Activated naive CD4-positive, alpha-beta T cell treated with anti-CD3 and anti-CD28 coated beads, Interleukin-2, amount 50 U/mL, for 24 hours (primary cell): Measurements from ENCODE around the gene POU4F3.
"Not testable (repeated sequence)": the region's sequence is repeated elsewhere in the genome, so short reads cannot be mapped to it uniquely, and the experiment has no call there.

Experiments
- H3K27ac Mint-ChIP-seq: one replicate; pipeline ENCODE4 v1.8.0; 2021; ENCODE audit warnings: mild to moderate bottlenecking, mixed read lengths
- H3K27me3 Mint-ChIP-seq: one replicate; pipeline ENCODE4 v1.8.0; 2021; ENCODE audit warnings: mixed read lengths
- H3K36me3 Mint-ChIP-seq: one replicate; pipeline ENCODE4 v1.8.0; 2021; ENCODE audit warnings: mixed read lengths
- H3K4me1 Mint-ChIP-seq: one replicate; pipeline ENCODE4 v1.8.0; 2021; ENCODE audit warnings: mixed read lengths
- H3K4me3 Mint-ChIP-seq: one replicate; pipeline ENCODE4 v1.8.0; 2021; ENCODE audit warnings: mild to moderate bottlenecking, mixed read lengths
- H3K9me3 Mint-ChIP-seq: one replicate; pipeline ENCODE4 v1.8.0; 2021; ENCODE audit warnings: mixed read lengths

POU4F3 gene

DNA sequence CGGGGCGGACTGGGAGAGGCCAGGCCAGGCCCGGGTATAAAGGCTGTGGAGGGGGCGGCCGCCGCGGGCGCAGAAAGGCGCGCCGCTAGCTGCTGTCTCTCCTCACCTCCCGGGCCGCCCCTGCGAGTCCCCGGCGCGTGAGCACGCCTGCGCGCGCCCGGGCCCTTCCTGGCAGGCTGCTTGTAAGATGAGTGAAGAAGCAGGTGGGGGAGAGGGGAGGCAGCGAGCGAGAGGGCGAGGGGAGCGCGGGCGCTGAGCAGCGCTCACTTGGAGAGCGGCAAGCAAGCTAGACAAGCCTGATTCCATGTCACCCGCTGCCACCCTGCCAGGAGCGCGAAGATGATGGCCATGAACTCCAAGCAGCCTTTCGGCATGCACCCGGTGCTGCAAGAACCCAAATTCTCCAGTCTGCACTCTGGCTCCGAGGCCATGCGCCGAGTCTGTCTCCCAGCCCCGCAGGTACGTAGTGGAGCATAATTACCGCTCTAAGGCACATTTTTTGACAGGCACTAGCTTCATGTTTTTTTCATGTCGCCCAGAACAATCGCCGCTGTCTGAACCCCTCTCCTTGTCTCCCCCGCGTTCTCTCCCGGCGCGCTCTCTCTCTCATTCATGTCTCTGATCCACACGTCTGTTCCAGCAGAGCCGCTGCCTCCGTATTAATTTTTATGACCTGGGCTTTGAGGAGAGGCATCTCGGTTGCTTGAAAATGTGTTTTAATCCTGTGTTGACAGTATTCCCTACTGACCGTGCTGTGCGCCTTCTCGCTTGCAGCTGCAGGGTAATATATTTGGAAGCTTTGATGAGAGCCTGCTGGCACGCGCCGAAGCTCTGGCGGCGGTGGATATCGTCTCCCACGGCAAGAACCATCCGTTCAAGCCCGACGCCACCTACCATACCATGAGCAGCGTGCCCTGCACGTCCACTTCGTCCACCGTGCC lies at the start of gene POU4F3:
Gene POU4F3, plus strand, starts transcription at position 66 of the 941 bp plus-strand sequence. Its CDS starts 274 bp downstream, at position 340.
- Mint-ChIP-seq H3K36me3 (no peaks in the 10 kb centered on the region), H3K4me3 (no peak within 1 kb of the TSS), H3K27ac (no peak within 1 kb of the TSS), H3K4me1 (peaks cover 6% of the 10 kb centered on the region), H3K9me3 (no peaks in the 10 kb centered on the region), H3K27me3 (peaks cover 62% of the 10 kb centered on the region)

DNA sequence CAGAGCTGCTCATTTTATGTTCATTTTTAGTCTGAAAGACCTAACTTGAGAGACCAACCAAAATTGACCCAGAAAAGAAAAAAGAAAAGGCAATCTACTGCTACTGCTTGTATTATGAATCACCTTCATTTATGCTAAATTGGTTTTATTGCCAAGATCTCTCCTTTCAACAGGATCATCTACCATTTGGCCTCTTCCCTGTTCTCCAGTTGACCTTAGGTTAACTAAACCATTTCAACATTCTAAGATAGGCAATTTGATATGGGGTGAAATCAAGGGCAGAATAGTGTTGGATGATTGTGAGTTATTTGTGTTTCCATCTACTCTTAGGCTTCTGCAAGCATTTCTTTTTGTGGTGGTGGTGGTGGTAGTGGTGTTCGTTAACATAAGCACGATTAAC lies 48.3 kb upstream of the POU4F3 start:
- Mint-ChIP-seq H3K4me3 (no peak overlapping the region), H3K27ac (peak overlapping the region; percentile 17), H3K36me3 (peaks cover 1% of the 10 kb centered on the region), H3K4me1 (no peaks in the 10 kb centered on the region), H3K27me3 (no peaks in the 10 kb centered on the region), H3K9me3 (no peaks in the 10 kb centered on the region)

DNA sequence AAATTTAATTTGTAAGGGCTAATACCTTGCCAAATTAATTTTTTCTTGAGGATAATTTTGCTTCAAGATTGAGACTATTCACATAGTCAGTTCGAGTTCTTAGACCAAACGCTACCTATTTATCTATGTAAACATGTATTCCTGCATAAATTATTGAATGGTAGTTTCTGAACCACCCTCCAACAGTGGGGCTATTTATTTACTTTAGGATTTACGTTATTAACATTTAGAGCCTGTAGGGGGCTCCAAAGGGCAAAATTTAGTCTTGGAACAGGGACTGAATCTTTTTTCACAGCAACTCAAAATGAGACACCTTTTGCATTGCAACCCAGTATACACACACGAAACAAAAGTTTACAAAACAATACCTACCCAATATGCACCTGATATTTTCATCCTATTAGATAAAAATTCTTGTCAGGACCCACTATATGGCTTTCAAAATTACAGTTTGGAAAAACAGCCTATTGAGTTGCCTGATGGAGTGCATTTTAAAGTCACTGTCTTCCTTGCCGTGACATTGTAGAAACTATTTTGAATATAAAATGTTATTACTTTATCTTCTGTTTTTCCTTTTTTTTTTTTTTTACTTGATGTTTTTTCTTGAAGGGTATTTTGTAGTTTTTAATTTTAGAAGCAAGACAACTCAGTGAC lies 47.1 kb upstream of the POU4F3 start:
- Mint-ChIP-seq H3K9me3 (no peaks in the 10 kb centered on the region), H3K27me3 (no peaks in the 10 kb centered on the region), H3K4me1 (no peaks in the 10 kb centered on the region), H3K27ac (no peak overlapping the region), H3K4me3 (no peak overlapping the region), H3K36me3 (peaks cover 1% of the 10 kb centered on the region)

DNA sequence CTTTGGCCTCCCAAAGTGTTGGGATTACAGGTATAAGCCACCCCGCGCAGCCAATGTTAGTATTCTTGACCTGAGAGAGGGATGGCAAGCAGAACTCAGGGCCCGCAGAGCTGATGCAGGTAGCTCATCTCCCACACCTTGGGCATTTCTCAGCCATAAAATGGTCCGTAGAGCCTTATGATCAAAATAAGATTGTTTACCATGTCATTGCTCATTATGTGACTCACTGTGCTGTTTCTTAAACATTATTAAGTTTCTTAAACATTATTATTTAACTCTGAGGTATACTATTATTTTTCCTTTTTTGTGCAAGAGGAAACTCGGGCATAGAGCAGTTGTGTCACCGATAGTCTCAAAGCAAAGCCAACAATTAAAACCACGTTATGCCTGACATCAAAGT lies 42.4 kb upstream of the POU4F3 start:
- no peaks in the 10 kb centered on the region for H3K36me3 Mint-ChIP-seq
- H3K9me3 Mint-ChIP-seq: no peaks in the 10 kb centered on the region
- no peaks in the 10 kb centered on the region for H3K27me3 Mint-ChIP-seq
- H3K4me1 Mint-ChIP-seq: no peaks in the 10 kb centered on the region
- no peak overlapping the region for H3K4me3 Mint-ChIP-seq
- H3K27ac Mint-ChIP-seq: no peak overlapping the region

DNA sequence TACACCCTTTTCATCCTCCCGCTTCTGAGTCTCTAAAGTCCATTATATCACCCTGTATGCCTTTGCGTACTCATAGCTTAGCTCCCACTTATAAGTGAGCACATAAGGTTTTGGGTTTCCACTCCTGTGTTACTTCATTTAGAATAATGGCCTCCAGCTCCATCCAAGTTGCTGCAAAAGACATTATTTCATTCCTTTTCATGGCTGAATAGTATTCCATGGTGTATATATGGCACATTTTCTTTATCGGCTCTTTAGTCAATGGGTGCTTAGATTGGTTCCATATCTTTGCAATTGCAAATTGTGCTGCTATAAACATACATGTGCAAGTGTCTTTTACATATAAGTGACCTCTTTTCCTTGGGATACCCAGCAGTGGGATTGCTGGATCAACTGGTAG lies 39.7 kb upstream of the POU4F3 start:
- H3K36me3 Mint-ChIP-seq, H3K4me1 Mint-ChIP-seq, H3K4me3 Mint-ChIP-seq, H3K27me3 Mint-ChIP-seq, H3K27ac Mint-ChIP-seq, H3K9me3 Mint-ChIP-seq: not testable (repeated sequence)

DNA sequence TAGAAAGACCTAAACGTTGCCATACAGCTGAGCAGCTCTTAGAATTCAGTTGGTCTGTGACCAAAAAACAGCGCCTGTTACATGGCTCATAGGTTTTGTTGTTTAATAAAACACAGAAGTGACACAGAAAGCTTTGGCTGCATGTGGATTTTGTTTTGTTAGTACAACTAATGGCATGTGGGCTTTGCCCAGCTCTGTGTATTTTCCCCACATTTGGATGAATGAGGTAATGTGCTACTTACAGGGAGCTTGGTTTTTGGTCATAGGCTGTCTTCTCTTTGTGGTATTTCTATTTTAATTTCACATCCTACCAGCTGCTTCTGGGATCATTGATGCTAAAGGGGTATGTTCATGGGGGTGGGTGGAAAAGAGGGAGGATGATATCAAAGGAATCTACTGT lies 37.0 kb upstream of the POU4F3 start:
- Mint-ChIP-seq H3K27me3 (peaks cover 4% of the 10 kb centered on the region), H3K36me3 (no peaks in the 10 kb centered on the region)

GRCh38 chr5:146302406-146302805 lies 36.2 kb upstream of the POU4F3 start:
- H3K27ac Mint-ChIP-seq: no peak overlapping the region
- H3K4me3 Mint-ChIP-seq: no peak overlapping the region
- no peaks in the 10 kb centered on the region for H3K4me1 Mint-ChIP-seq
- no peaks in the 10 kb centered on the region for H3K9me3 Mint-ChIP-seq
- peaks cover 4% of the 10 kb centered on the region for H3K27me3 Mint-ChIP-seq
- H3K36me3 Mint-ChIP-seq: no peaks in the 10 kb centered on the region

More for the DNA sequence above, 37.0 kb upstream of the POU4F3 start:
- no peak overlapping the region for H3K27ac Mint-ChIP-seq
- H3K9me3 Mint-ChIP-seq: no peaks in the 10 kb centered on the region
- H3K4me1 Mint-ChIP-seq: no peaks in the 10 kb centered on the region
- no peak overlapping the region for H3K4me3 Mint-ChIP-seq

DNA sequence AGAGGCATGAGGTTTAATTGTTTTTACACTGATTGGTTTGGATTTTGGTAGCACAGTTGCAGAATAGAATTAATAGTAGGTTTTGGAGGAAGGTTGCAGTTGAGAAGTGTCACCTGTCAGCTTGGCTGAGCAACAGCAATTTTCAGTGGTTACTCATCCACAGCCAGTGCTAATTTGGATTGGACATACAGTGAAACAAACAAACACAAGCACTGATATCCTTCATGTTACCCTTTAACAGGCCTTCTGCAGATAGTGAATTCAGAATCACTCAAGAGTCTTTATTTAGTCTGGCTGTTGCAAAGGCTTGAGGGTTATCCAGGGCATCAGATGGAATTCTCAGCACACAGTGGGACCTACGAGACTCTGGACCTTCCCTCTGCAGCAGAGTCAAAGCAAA lies 31.8 kb upstream of the POU4F3 start:
- H3K4me1 Mint-ChIP-seq: no peaks in the 10 kb centered on the region
- H3K27ac Mint-ChIP-seq: no peak overlapping the region
- H3K27me3 Mint-ChIP-seq: peaks cover 3% of the 10 kb centered on the region
- H3K9me3 Mint-ChIP-seq: no peaks in the 10 kb centered on the region
- no peak overlapping the region for H3K4me3 Mint-ChIP-seq
- H3K36me3 Mint-ChIP-seq: no peaks in the 10 kb centered on the region

- H3K36me3 Mint-ChIP-seq: no peaks in the 10 kb centered on the region
- no peaks in the 10 kb centered on the region for H3K9me3 Mint-ChIP-seq
- H3K27ac Mint-ChIP-seq: no peak overlapping the region
- peaks cover 4% of the 10 kb centered on the region for H3K27me3 Mint-ChIP-seq
- no peaks in the 10 kb centered on the region for H3K4me1 Mint-ChIP-seq
- H3K4me3 Mint-ChIP-seq: no peak overlapping the region
These were observed 30.8 kb upstream of the POU4F3 start for GRCh38 chr5:146307796-146308195.

DNA sequence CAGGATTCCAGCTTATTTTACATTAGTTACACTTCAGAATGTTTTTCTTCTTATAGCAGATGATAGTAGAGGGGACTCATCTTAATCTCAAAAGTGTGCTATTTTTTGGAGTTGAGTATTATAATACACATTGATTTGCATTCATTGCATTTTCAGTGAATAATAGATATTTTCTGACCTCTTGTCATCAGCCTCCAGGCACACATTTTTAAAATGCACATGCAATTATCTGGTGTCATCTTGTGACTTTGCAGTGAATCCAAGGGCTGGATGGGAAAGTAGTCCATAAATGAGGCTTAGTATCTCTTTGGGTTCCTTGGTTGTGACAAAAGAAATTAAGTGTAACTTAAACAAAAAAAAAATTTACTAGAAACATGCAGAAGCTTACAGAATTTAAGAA lies 28.1 kb upstream of the POU4F3 start:
- Mint-ChIP-seq H3K4me3 (no peak overlapping the region), H3K27ac (no peak overlapping the region), H3K4me1 (no peaks in the 10 kb centered on the region), H3K9me3 (no peaks in the 10 kb centered on the region), H3K27me3 (peaks cover 13% of the 10 kb centered on the region), H3K36me3 (no peaks in the 10 kb centered on the region)

DNA sequence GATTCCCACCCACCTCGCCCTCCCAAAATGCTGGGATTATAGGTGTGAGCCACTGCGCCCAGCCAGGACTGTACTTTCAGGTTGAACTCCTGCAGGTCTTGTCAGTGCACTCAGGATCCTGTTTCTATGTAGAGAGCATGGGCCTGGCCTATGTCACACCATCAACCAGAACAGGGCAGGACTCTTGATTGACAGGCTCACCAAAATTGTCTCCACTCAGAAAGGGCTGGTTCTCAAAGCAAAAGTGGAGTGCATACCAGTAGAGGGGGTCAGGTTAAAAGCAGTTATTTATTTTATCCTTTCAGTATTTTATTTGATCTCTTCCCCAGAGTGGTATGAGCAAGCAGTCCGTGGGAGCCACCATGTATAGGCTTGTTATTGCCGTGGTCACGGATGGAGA lies 27.4 kb upstream of the POU4F3 start:
- no peaks in the 10 kb centered on the region for H3K9me3 Mint-ChIP-seq
- H3K27me3 Mint-ChIP-seq: peaks cover 12% of the 10 kb centered on the region
- H3K4me3 Mint-ChIP-seq: no peak overlapping the region
- no peaks in the 10 kb centered on the region for H3K36me3 Mint-ChIP-seq
- no peaks in the 10 kb centered on the region for H3K4me1 Mint-ChIP-seq
- H3K27ac Mint-ChIP-seq: no peak overlapping the region

DNA sequence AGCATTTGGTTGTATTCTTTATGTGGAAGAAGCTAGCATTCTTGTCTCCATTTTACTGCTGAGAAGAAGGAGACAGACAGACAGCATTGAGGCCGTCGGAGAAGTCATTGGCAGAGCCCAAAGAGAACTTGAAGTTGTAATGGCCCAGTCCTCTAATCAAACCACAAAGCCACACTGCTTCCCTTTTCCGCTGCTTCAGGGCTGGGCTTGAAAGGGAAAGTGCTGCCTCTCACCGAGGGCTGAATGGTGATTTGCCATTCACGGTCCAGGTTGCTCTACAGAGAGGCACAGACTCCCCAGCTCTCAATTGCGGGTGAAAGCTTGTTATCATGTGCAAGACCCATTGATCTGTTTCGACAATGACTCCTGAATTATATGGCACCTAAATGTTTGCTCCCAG lies 25.6 kb upstream of the POU4F3 start:
- Mint-ChIP-seq H3K27me3 (peaks cover 12% of the 10 kb centered on the region), H3K4me3 (no peak overlapping the region), H3K9me3 (no peaks in the 10 kb centered on the region), H3K4me1 (no peaks in the 10 kb centered on the region), H3K27ac (no peak overlapping the region), H3K36me3 (no peaks in the 10 kb centered on the region)

DNA sequence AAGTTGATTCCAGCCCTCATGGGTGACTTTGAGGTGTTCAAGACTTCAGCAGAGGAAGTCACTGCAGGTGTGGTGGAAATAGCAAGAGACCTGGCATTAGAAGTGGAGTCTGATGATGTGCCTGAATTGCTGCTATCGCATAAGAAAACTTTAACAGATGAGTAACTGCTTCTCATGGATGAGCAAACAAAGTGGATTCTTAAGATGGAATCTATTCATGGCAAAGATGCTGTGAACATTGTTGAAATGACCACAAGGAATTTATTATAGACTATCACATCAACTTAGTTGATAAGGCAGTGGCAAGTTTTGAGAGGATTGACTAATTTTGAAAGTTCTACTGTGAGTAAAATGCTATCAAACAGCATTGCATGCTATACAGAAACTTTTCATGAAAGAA lies 17.1 kb upstream of the POU4F3 start:
- H3K27ac Mint-ChIP-seq: no peak overlapping the region
- no peaks in the 10 kb centered on the region for H3K9me3 Mint-ChIP-seq
- H3K36me3 Mint-ChIP-seq: no peaks in the 10 kb centered on the region
- no peaks in the 10 kb centered on the region for H3K4me1 Mint-ChIP-seq
- no peaks in the 10 kb centered on the region for H3K27me3 Mint-ChIP-seq
- no peak overlapping the region for H3K4me3 Mint-ChIP-seq

- no peaks in the 10 kb centered on the region for H3K4me1 Mint-ChIP-seq
- no peaks in the 10 kb centered on the region for H3K9me3 Mint-ChIP-seq
- no peaks in the 10 kb centered on the region for H3K36me3 Mint-ChIP-seq
- H3K27ac Mint-ChIP-seq: no peak overlapping the region
- peaks cover 16% of the 10 kb centered on the region for H3K27me3 Mint-ChIP-seq
- no peak overlapping the region for H3K4me3 Mint-ChIP-seq
These were observed 11.3 kb upstream of the POU4F3 start for GRCh38 chr5:146327257-146327870.

GRCh38 chr5:146327989-146328388 lies 10.7 kb upstream of the POU4F3 start:
- Mint-ChIP-seq H3K4me3 (no peak overlapping the region), H3K36me3 (no peaks in the 10 kb centered on the region), H3K27me3 (peaks cover 16% of the 10 kb centered on the region), H3K9me3 (no peaks in the 10 kb centered on the region), H3K27ac (no peak overlapping the region), H3K4me1 (no peaks in the 10 kb centered on the region)

GRCh38 chr5:146329697-146330096 lies 8.9 kb upstream of the POU4F3 start:
- Mint-ChIP-seq H3K4me1 (no peaks in the 10 kb centered on the region), H3K4me3 (no peak overlapping the region), H3K36me3 (no peaks in the 10 kb centered on the region), H3K27ac (no peak overlapping the region), H3K9me3 (no peaks in the 10 kb centered on the region), H3K27me3 (peaks cover 30% of the 10 kb centered on the region)
